GM12878 (cell line): ENCODE data around the gene TPST1. TPM values are rescaled to one million over a fixed set of nuclear protein-coding genes. Genes with fewer than 3 reads are reported as not detected.

ENCODE experiments used
- ATAC-seq: fragments of 200-7000 bp; cut with Tn5 transposase; 3 replicates; pipeline ENCODE4 v1.9.1; 2020; ENCODE audit warnings: mild to moderate bottlenecking, moderate library complexity
- BruUV-seq: library from RNA; stranded (reverse); fragments of 400-500 nt; replicated peaks from 2 replicates; lab custom pipeline; 2021; lab: Mats Ljungman, UMichigan
- CTCF ChIA-PET: fragments of 300-600 bp; sonication (Branson Sonifier 250); formaldehyde crosslinking; extraction: SDS; loops from one replicate; lab custom pipeline; 2021; ENCODE audit warnings: inconsistent platforms; lab: Yijun Ruan, JAX
- POLR2A ChIA-PET: fragments of 350-600 bp; formaldehyde crosslinking; extraction: SDS; loops from one replicate; lab custom pipeline; 2021; ENCODE audit warnings: inconsistent platforms; lab: Charles Lee
- RAD21 ChIA-PET: fragments of 300-600 bp; sonication (Branson Sonifier 250); formaldehyde crosslinking; loops from one replicate; lab custom pipeline; 2023; ENCODE audit warnings: antibody characterized with exemption; ENCODE audit not compliant: unreplicated experiment; lab: Charles Lee
- SMC1A ChIA-PET: fragments of 300-600 bp; sonication (Branson Sonifier 250); formaldehyde crosslinking; loops from one replicate; lab custom pipeline; 2023; ENCODE audit not compliant: unreplicated experiment, uncharacterized antibody; lab: Charles Lee
- DNase-seq: peaks from one replicate; pipeline ENCODE4 v3.0.0-alpha.2; 2011; ENCODE audit warnings: low read depth, low spot score
- FAIRE-seq: peaks from 3 replicates; lab custom pipeline; 2011; peaks lifted over from hg19 to GRCh38; lab: Jason Lieb, UNC
- H2AFZ ChIP-seq: 2 replicates; pipeline ENCODE4 v1.6.0; 2011; ENCODE audit warnings: low read depth, low read length, control low read depth; ENCODE audit not compliant: control insufficient read depth
- H3K27ac ChIP-seq: 2 replicates; pipeline ENCODE4 v1.5.1; 2011; ENCODE audit warnings: control low read depth; ENCODE audit not compliant: control insufficient read depth, insufficient read depth
- H3K27me3 ChIP-seq, 2 experiments: replicated peaks in 1 of 2; 2 replicates each; pipeline versions ENCODE4 v1.6.0 to v1.6.1; 2011; ENCODE audit warnings: low read length in 1 of 2; ENCODE audit not compliant: control insufficient read depth in 2 of 2, insufficient read depth in 2 of 2
- H3K36me3 ChIP-seq, 2 experiments: 2 replicates each; pipeline ENCODE4 v1.5.1; 2011; ENCODE audit warnings: low read length in 1 of 2; ENCODE audit not compliant: control insufficient read depth in 2 of 2, insufficient read depth in 2 of 2
- H3K4me1 ChIP-seq: 2 replicates; pipeline ENCODE4 v1.6.1; 2011; ENCODE audit warnings: mild to moderate bottlenecking, low read length, moderate library complexity, mixed read lengths; ENCODE audit not compliant: control insufficient read depth, insufficient read depth
- H3K4me2 ChIP-seq: 2 replicates; pipeline ENCODE4 v1.6.0; 2011; ENCODE audit warnings: control low read depth; ENCODE audit not compliant: control insufficient read depth, insufficient read depth
- H3K4me3 ChIP-seq: fragments of 200-600 bp; sonication (generic); 2 replicates; pipeline ENCODE4 v1.5.1; 2016
- H3K79me2 ChIP-seq: 2 replicates; pipeline ENCODE4 v1.6.0; 2011; ENCODE audit warnings: low read length; ENCODE audit not compliant: control insufficient read depth, insufficient read depth
- H3K9ac ChIP-seq: 2 replicates; pipeline ENCODE4 v1.8.0; 2011; ENCODE audit warnings: low read length, control low read depth, mixed read lengths; ENCODE audit not compliant: control insufficient read depth, insufficient read depth
- H3K9me3 ChIP-seq: replicated peaks from 3 replicates; pipeline ENCODE4 v1.5.1; 2011; ENCODE audit warnings: mild to moderate bottlenecking, low read length; ENCODE audit not compliant: control insufficient read depth, insufficient read depth
- H4K20me1 ChIP-seq: 2 replicates; pipeline ENCODE4 v1.6.0; 2011; ENCODE audit not compliant: control insufficient read depth, insufficient read depth
- CREB1 ChIP-seq: IDR thresholded peaks from 2 replicates; pipeline ENCODE4 v1.6.1; 2012; ENCODE audit warnings: low read depth, mild to moderate bottlenecking, inconsistent platforms
- CTCF ChIP-seq, 3 experiments: IDR thresholded peaks in 2 of 3; conservative IDR thresholded peaks in 1 of 3; 2 replicates each; pipeline ENCODE4 v1.5.1; 2011; ENCODE audit warnings: low read depth in 3 of 3, low read length in 3 of 3, mild to moderate bottlenecking in 3 of 3, control low read depth in 2 of 3, moderate library complexity in 2 of 3, inconsistent platforms in 1 of 3, mixed read lengths in 1 of 3; ENCODE audit not compliant: control insufficient read depth in 2 of 3, insufficient read depth in 1 of 3; ENCODE audit errors: extremely low read depth in 1 of 3
- EED ChIP-seq: sonication (generic); IDR thresholded peaks from 2 replicates; pipeline ENCODE4 v1.6.1; 2016; ENCODE audit warnings: antibody characterized with exemption, low read depth
- EZH2 ChIP-seq: IDR thresholded peaks from 2 replicates; pipeline ENCODE4 v1.6.1; 2012; ENCODE audit warnings: low read depth, mild to moderate bottlenecking, control low read depth, inconsistent platforms, low read length, borderline replicate concordance; ENCODE audit not compliant: control insufficient read depth
- IRF3 ChIP-seq: fragments of 450-650 bp; IDR thresholded peaks from 2 replicates; pipeline ENCODE4 v1.6.1; 2014; ENCODE audit warnings: mild to moderate bottlenecking
- KDM1A ChIP-seq: fragments of 200-600 bp; sonication (generic); IDR thresholded peaks from 2 replicates; pipeline ENCODE4 v1.6.1; 2016; ENCODE audit warnings: borderline replicate concordance
- RELB ChIP-seq: fragments of 450-650 bp; IDR thresholded peaks from 2 replicates; pipeline ENCODE4 v1.6.1; 2017; ENCODE audit warnings: low read depth, mild to moderate bottlenecking, moderate library complexity
- REST ChIP-seq: IDR thresholded peaks from 2 replicates; pipeline ENCODE4 v1.6.1; 2012; ENCODE audit warnings: mild to moderate bottlenecking, low read depth, low read length
- SMAD1 ChIP-seq: fragments of 450-650 bp; IDR thresholded peaks from 2 replicates; pipeline ENCODE4 v1.6.1; 2018; ENCODE audit warnings: mild to moderate bottlenecking, low read depth; ENCODE audit not compliant: partially characterized antibody
- WGBS: methylation state at CpG from one replicate; pipeline ENCODE4 v1.1.6; 2016; ENCODE audit warnings: low lambda C conversion rate; ENCODE audit not compliant: insufficient replicate concordance, insufficient coverage; ENCODE audit errors: missing lambda C conversion rate; 5-methylcytosine and 5-hydroxymethylcytosine counted together
- in situ Hi-C: fragments of 300-500 bp; cut with MboI; formaldehyde crosslinking; loops from 9 replicates; pipeline ENCODE4 v1.14.3; 2018; ENCODE audit warnings: mixed read lengths
- intact Hi-C: fragments of 100-400 bp; cut with micrococcal nuclease; formaldehyde crosslinking; loops from one replicate; pipeline ENCODE4 v1.14.2; 2022; ENCODE audit not compliant: unreplicated experiment
- polyA plus RNA-seq, 11 experiments: library from polyadenylated mRNA; depleted of rRNA in 4 of 11; unstranded in 6 of 11; stranded (reverse) in 5 of 11; fragments of >200 nt; fragmentation: Nextera tagmentation in 4 of 11; fragmentation: Illumina TruSeq in 1 of 11; extraction: Ambion mirVana in 4 of 11; extraction: Trizol in 1 of 11; gene quantifications; 1 replicate in 1 of 11; 2 replicates in 10 of 11; pipeline versions ENCODE4 v1.2.1 to v1.2.3, GENCODE V29; 2011 to 2016; ENCODE audit warnings: inconsistent platforms in 2 of 11, missing spikeins in 2 of 11, low read depth in 1 of 11
- total RNA-seq, 4 experiments: library from RNA; depleted of rRNA in 3 of 4; stranded (reverse); fragments of >200 nt in 3 of 4; fragmentation: Illumina TruSeq in 1 of 4; extraction: Trizol in 1 of 4; gene quantifications; 2 replicates each; pipeline versions ENCODE4 v1.2.1 to v1.2.3, GENCODE V29; 2013 to 2021

Gene TPST1
- total and polyA plus RNA-seq, 10 of the 15 experiments (the other 5 are each of a cell fraction or from before 2014, with no cell fraction given): 1.1 to 10.6 (median 7.5) TPM

- BruUV-seq: no TSS peak
- H3K9ac ChIP-seq: no peak overlapping the region
- H3K4me2 ChIP-seq: no peak overlapping the region
- no peaks in the 10 kb centered on the region for H3K4me1 ChIP-seq
- ATAC-seq (no peak), FAIRE-seq (no peak)
- H3K27me3 ChIP-seq: no peaks in the 10 kb centered on the region
- in situ Hi-C loops (no loop called here), intact Hi-C loops (no loop called here)
- TF ChIP-seq EED (no peak), RELB (no peak), CREB1 (no peak), IRF3 (no peak), CTCF (IDR thresholded peaks at IDR 0.05 in 2 of 3, conservative IDR thresholded peaks at IDR 0.05 in 1 of 3; ENCODE audit: control insufficient read depth in 2 of 3, extremely low read depth in 1 of 3, insufficient read depth in 1 of 3, low read depth in 3 of 3, low read length in 3 of 3) (no peak), REST (no peak), EZH2 (no peak), KDM1A (no peak), SMAD1 (no peak)
- TF ChIP-seq, all 136 proteins: peak for 0
- Histone ChIP-seq H3K4me3 (no peak overlapping the region), H4K20me1 (no peaks in the 10 kb centered on the region), H2AFZ (no peak overlapping the region), H3K36me3 (peaks cover 0 to 2% of the 10 kb centered on the region in 2 experiments; a peak in 2 of 4 replicates), H3K9me3 (no peaks in the 10 kb centered on the region; the same call in 2 of the 3 replicates), H3K27ac (no peak overlapping the region), H3K79me2 (no peaks in the 10 kb centered on the region)
- SMC1A ChIA-PET: no interaction called here
- CTCF ChIA-PET: interaction anchor here (0.6 kb wide), 1 partner anchor 58 kb away, joined by 3 read pairs; no protein-coding TSS in a partner anchor
- POLR2A ChIA-PET: no interaction called here
- WGBS: 97% methylated on average over 4 of the region's 5 CpGs
- DNase-seq: no peak
- RAD21 ChIA-PET: no interaction called here
Measured at GRCh38 chr7:66380272-66380888, 175.2 kb downstream of the TPST1 start.
